IMR-90 (cell line): Measurements from ENCODE around the gene PRSS33. TPM values are rescaled to one million over a fixed set of nuclear protein-coding genes. Genes with fewer than 3 reads are reported as not detected.

Experiments used
- ATAC-seq: fragments of 200-7000 bp; cut with Tn5 transposase; 2 replicates; pipeline ENCODE4 v1.9.1; 2020; ENCODE audit warnings: low read depth, mild to moderate bottlenecking, moderate library complexity
- BruUV-seq: library from RNA; stranded (reverse); fragments of 400-500 nt; replicated peaks from 2 replicates; lab custom pipeline; 2021; lab: Mats Ljungman, UMichigan
- CTCF ChIA-PET: fragments of 300-600 bp; formaldehyde crosslinking; extraction: SDS; loops from one replicate; lab custom pipeline; 2021; ENCODE audit warnings: antibody characterized with exemption; lab: Yijun Ruan, JAX
- POLR2A ChIA-PET: fragments of 300-600 bp; sonication (Branson Sonifier 250); formaldehyde crosslinking; loops from one replicate; lab custom pipeline; 2022; ENCODE audit warnings: antibody characterized with exemption; ENCODE audit not compliant: unreplicated experiment; lab: Charles Lee
- DNase-seq: peaks from one replicate; pipeline ENCODE4 v3.0.0; 2013
- H2AFZ ChIP-seq: replicated peaks from 2 replicates; pipeline ENCODE3; 2013; ENCODE audit warnings: low read length, mild to moderate bottlenecking; ENCODE audit not compliant: poor library complexity
- H2AK5ac ChIP-seq: 2 replicates; pipeline ENCODE4 v1.6.1; 2013; ENCODE audit warnings: low read depth, low read length, inconsistent platforms
- H2AK9ac ChIP-seq: replicated peaks from 2 replicates; pipeline ENCODE3; 2013; ENCODE audit warnings: mild to moderate bottlenecking, low read depth, low read length, moderate library complexity; ENCODE audit not compliant: poor library complexity
- H2BK120ac ChIP-seq: 2 replicates; pipeline ENCODE4 v1.6.1; 2013; ENCODE audit warnings: low read depth, low read length, inconsistent platforms
- H2BK15ac ChIP-seq: 3 replicates; pipeline ENCODE4 v1.6.1; 2013; ENCODE audit warnings: low read depth, low read length, inconsistent platforms
- H2BK20ac ChIP-seq: 2 replicates; pipeline ENCODE4 v1.6.1; 2013; ENCODE audit warnings: low read depth, mild to moderate bottlenecking, inconsistent platforms, low read length, moderate library complexity
- H2BK5ac ChIP-seq: 2 replicates; pipeline ENCODE4 v1.6.1; 2013; ENCODE audit warnings: mild to moderate bottlenecking, low read depth, low read length, inconsistent platforms; ENCODE audit not compliant: poor library complexity, severe bottlenecking
- H3K14ac ChIP-seq: replicated peaks from 2 replicates; pipeline ENCODE4 v1.6.1; 2013; ENCODE audit warnings: low read depth, low read length, inconsistent platforms
- H3K18ac ChIP-seq: 2 replicates; pipeline ENCODE4 v1.6.1; 2013; ENCODE audit warnings: low read depth, low read length, control low read depth
- H3K23ac ChIP-seq: 2 replicates; pipeline ENCODE4 v1.6.1; 2013; ENCODE audit warnings: low read depth, low read length, inconsistent platforms
- H3K27ac ChIP-seq: 2 replicates; pipeline ENCODE4 v1.5.1; 2013; ENCODE audit warnings: mild to moderate bottlenecking, control low read depth, low read length; ENCODE audit not compliant: insufficient read depth
- H3K27me3 ChIP-seq: 2 replicates; pipeline ENCODE4 v1.6.1; 2013; ENCODE audit warnings: low read length; ENCODE audit not compliant: control insufficient read depth, insufficient read depth
- H3K36me3 ChIP-seq: 2 replicates; pipeline ENCODE4 v1.6.1; 2013; ENCODE audit warnings: low read length, mixed read lengths; ENCODE audit not compliant: control insufficient read depth, insufficient read depth
- H3K4ac ChIP-seq: 2 replicates; pipeline ENCODE4 v1.6.1; 2013; ENCODE audit warnings: low read depth, low read length, inconsistent platforms
- H3K4me1 ChIP-seq: 2 replicates; pipeline ENCODE4 v1.6.1; 2013; ENCODE audit warnings: low read length, mixed read lengths; ENCODE audit not compliant: control insufficient read depth, insufficient read depth
- H3K4me2 ChIP-seq: 2 replicates; pipeline ENCODE4 v1.6.1; 2013; ENCODE audit warnings: low read depth, mild to moderate bottlenecking, control low read depth, low read length, moderate library complexity
- H3K4me3 ChIP-seq: 2 replicates; pipeline ENCODE4 v1.5.1; 2013; ENCODE audit warnings: low read depth, mild to moderate bottlenecking, control low read depth, low read length, moderate library complexity; ENCODE audit not compliant: insufficient read depth
- H3K56ac ChIP-seq: 2 replicates; pipeline ENCODE4 v1.6.1; 2013; ENCODE audit warnings: low read length, inconsistent platforms; ENCODE audit not compliant: insufficient read depth; ENCODE audit errors: extremely low read depth
- H3K79me1 ChIP-seq, 2 experiments: 2 replicates each; pipeline ENCODE4 v1.6.1; 2013; ENCODE audit warnings: low read length in 2 of 2, inconsistent platforms in 1 of 2, low read depth in 1 of 2
- H3K9ac ChIP-seq: 2 replicates; pipeline ENCODE4 v1.6.1; 2013; ENCODE audit warnings: low read depth, low read length, control low read depth
- H3K9me1 ChIP-seq: 2 replicates; pipeline ENCODE4 v1.6.1; 2013; ENCODE audit warnings: low read length, inconsistent platforms; ENCODE audit not compliant: insufficient read depth
- H3K9me3 ChIP-seq: 2 replicates; pipeline ENCODE4 v1.6.1; 2013; ENCODE audit warnings: low read length; ENCODE audit not compliant: control insufficient read depth, insufficient read depth
- H4K20me1 ChIP-seq: 2 replicates; pipeline ENCODE4 v1.6.1; 2013; ENCODE audit warnings: low read length, inconsistent platforms; ENCODE audit not compliant: insufficient read depth
- H4K5ac ChIP-seq: 2 replicates; pipeline ENCODE4 v1.6.1; 2013; ENCODE audit warnings: mild to moderate bottlenecking, low read depth, low read length, control low read depth
- H4K8ac ChIP-seq, 2 experiments: 2 replicates each; pipeline ENCODE4 v1.6.1; 2013; ENCODE audit warnings: low read depth in 2 of 2, low read length in 2 of 2, control low read depth in 1 of 2, inconsistent platforms in 1 of 2
- H4K91ac ChIP-seq: 2 replicates; pipeline ENCODE4 v1.6.1; 2013; ENCODE audit warnings: low read depth, low read length, inconsistent platforms; ENCODE audit not compliant: insufficient read depth
- BHLHE40 ChIP-seq: fragments of 150-350 bp; IDR thresholded peaks from 2 replicates; pipeline ENCODE4 v1.6.1; 2016; ENCODE audit warnings: mild to moderate bottlenecking, low read depth, low read length
- CHD1 ChIP-seq: IDR thresholded peaks from 2 replicates; pipeline ENCODE4 v1.6.1; 2012; ENCODE audit warnings: low read depth, low read length, improper control_type of control experiment
- ELK1 ChIP-seq: fragments of 150-350 bp; IDR thresholded peaks from 2 replicates; pipeline ENCODE4 v1.6.1; 2016; ENCODE audit warnings: low read depth, mild to moderate bottlenecking, low read length, moderate library complexity, borderline replicate concordance
- FOS ChIP-seq: fragments of 150-350 bp; IDR thresholded peaks from 2 replicates; pipeline ENCODE4 v1.6.1; 2016; ENCODE audit warnings: low read depth, low read length
- MXI1 ChIP-seq: IDR thresholded peaks from 2 replicates; pipeline ENCODE4 v1.6.1; 2012; ENCODE audit warnings: low read depth, mild to moderate bottlenecking, low read length, moderate library complexity, borderline replicate concordance
- NFE2L2 ChIP-seq: fragments of 150-350 bp; IDR thresholded peaks from 2 replicates; pipeline ENCODE4 v1.6.1; 2016; ENCODE audit warnings: low read depth, mild to moderate bottlenecking, low read length
- POLR2A ChIP-seq: IDR thresholded peaks from 2 replicates; pipeline ENCODE4 v1.6.1; 2012; ENCODE audit warnings: mild to moderate bottlenecking, low read depth, low read length
- RCOR1 ChIP-seq: IDR thresholded peaks from 2 replicates; pipeline ENCODE4 v1.6.1; 2012; ENCODE audit warnings: mild to moderate bottlenecking, low read length, improper control_type of control experiment; ENCODE audit not compliant: insufficient replicate concordance
- RFX5 ChIP-seq: IDR thresholded peaks from 2 replicates; pipeline ENCODE4 v1.8.0; 2012; ENCODE audit warnings: low read depth, mild to moderate bottlenecking, low read length, moderate library complexity
- WGBS, 2 experiments: methylation state at CpG; one replicate each; pipeline versions ENCODE4 v1.1.5 to v1.1.7; 2013; ENCODE audit warnings: missing lambda C conversion rate in 2 of 2; ENCODE audit not compliant: insufficient read length in 1 of 2; ENCODE audit errors: extremely low coverage in 2 of 2; 5-methylcytosine and 5-hydroxymethylcytosine counted together
- dilution Hi-C: fragments of 300-500 bp; cut with HindIII; formaldehyde crosslinking; loops from one replicate; pipeline ENCODE4 v1.14.3; 2018; ENCODE audit warnings: low sequenced_read_pairs; ENCODE audit not compliant: unreplicated experiment
- in situ Hi-C: fragments of 300-500 bp; cut with MboI; formaldehyde crosslinking; loops from 3 replicates; pipeline ENCODE4 v1.14.3; 2019; ENCODE audit warnings: low sequenced_read_pairs, inconsistent platforms, mixed read lengths
- intact Hi-C: fragments of 100-400 bp; cut with micrococcal nuclease; formaldehyde crosslinking; loops from 2 replicates; pipeline ENCODE4 v1.10.0; 2022
- polyA plus RNA-seq, 3 experiments: library from polyadenylated mRNA; depleted of rRNA; stranded (reverse); fragments of >200 nt; gene quantifications; 2 replicates each; pipeline ENCODE4 v1.2.3, GENCODE V29; 2012; ENCODE audit warnings: low replicate concordance in 1 of 3
- total RNA-seq: library from RNA; depleted of rRNA; stranded (reverse); fragments of >200 nt; gene quantifications from 2 replicates; pipeline ENCODE4 v1.2.3, GENCODE V29; 2012
- TF ChIP-seq, protein P1 (sequence below): fragments of 150-350 bp; IDR thresholded peaks from 2 replicates; pipeline ENCODE4 v1.6.1; 2017; ENCODE audit warnings: mild to moderate bottlenecking, antibody characterized with exemption, low read length, low read depth

The PRSS33 gene
- total and polyA plus RNA-seq, 2 of the 4 experiments (the other 2 are of a cell fraction) = not detected

DNA sequence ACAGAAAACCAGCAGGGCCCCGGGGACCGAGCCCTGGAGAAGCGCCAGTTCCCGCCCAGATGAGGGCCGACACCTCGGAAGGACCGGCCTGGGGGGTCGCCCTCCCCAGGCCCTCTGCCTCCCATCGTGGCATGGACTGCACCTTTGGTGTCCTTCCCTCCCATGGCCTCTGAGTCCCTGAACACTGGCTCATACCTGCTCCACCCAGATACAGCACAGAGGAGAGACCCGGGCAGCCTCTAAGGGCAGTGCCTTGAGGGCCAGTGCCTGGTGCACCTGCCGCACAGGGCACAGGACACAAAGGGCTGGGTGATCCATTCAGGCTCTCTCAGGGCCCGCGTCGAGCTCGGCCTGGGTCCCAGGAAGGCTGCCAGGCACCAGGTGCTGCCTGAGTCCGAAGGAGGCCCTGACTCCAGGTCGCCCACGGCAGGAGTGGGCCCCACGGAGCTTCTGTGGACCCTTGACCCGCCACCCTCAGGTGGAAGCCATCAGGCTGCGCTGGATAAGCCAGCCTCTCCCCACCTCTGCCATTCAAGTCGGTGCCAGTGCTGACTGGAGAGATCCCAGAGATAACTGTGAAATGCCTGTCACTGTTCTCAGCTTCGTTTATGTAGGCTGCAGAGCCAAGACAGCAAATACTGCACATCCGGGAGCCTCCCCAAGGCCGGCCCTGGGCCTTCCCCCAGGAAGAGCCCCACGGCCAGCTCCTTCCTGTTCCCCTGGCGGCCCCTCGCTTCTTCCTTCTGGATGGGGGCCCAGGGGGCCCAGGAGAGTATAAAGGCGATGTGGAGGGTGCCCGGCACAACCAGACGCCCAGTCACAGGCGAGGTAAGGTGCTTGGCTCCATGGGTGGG, 42.4 kb upstream of the PRSS33 start, which contains the start of gene ZG16B (continued):
- TF ChIP-seq ELK1 = no peak

DNA sequence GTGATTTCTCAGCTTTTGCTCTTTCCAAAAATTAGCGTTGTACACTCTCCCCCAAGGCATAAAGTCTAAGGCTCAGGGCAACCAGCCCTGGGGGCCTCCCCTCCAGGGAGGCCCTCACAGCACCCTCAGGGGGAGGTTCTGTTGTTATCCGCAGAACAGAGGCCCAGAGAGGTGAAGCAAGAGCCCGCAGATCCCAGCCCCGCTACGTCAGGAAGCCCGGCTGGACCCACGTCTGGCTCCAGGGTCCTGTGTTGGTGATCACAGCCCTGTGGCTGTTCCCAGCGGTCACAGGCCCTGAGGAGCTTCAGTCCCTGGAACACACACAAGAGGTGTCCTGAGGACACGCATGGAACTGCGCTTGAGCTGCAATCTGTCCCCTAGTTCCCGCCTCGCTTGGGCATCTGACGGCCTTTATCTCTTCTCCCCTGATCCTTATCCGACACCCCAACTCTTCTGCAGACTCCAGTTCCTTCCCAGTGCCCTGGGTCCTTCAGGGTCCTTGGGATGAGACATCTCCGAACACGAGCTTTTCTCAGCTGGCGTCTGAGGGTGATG, 41.6 kb upstream of the PRSS33 start:
- in situ Hi-C loops = no loop called here
- H4K91ac ChIP-seq = no peak overlapping the region
- ATAC-seq = no peak
- no peak for TF ChIP-seq BHLHE40
- TF ChIP-seq CHD1 = no peak
- no peak for TF ChIP-seq FOS
- no peak for TF ChIP-seq NFE2L2
- TF ChIP-seq POLR2A = no peak
- no peak for TF ChIP-seq ELK1
- TF ChIP-seq RFX5 = no peak
- no peak for TF ChIP-seq RCOR1
- TF ChIP-seq, protein P1, sequence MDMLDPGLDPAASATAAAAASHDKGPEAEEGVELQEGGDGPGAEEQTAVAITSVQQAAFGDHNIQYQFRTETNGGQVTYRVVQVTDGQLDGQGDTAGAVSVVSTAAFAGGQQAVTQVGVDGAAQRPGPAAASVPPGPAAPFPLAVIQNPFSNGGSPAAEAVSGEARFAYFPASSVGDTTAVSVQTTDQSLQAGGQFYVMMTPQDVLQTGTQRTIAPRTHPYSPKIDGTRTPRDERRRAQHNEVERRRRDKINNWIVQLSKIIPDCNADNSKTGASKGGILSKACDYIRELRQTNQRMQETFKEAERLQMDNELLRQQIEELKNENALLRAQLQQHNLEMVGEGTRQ = no peak
- no peak for TF ChIP-seq MXI1

More for the DNA sequence above, 41.6 kb upstream of the PRSS33 start:
- no TSS peak for BruUV-seq
- no peak overlapping the region for H4K5ac ChIP-seq
- no peak overlapping the region for H2BK20ac ChIP-seq
- WGBS, 2 experiments = 71% methylated on average over 8 of the region's 17 CpGs; no CpG with 5 or more reads in 1 of the 2 experiments
- no peak overlapping the region for H3K56ac ChIP-seq
- DNase-seq = no peak
- no peak overlapping the region for H2BK120ac ChIP-seq
- no peak overlapping the region for H4K8ac ChIP-seq
- H3K4ac ChIP-seq = no peak overlapping the region
- no peak overlapping the region for H2AK5ac ChIP-seq
- POLR2A ChIA-PET = no interaction called here
- no peak overlapping the region for H3K18ac ChIP-seq
- H3K27ac ChIP-seq = no peak overlapping the region
- no peak overlapping the region for H3K14ac ChIP-seq
- H2BK5ac ChIP-seq = no peak overlapping the region
- H3K9ac ChIP-seq = no peak overlapping the region
- H3K4me3 ChIP-seq = no peak overlapping the region
- no peaks in the 10 kb centered on the region for H3K4me1 ChIP-seq
- dilution Hi-C loops (no loop called here), intact Hi-C loops (no loop called here)
- no peaks in the 10 kb centered on the region for H4K20me1 ChIP-seq
- H3K4me2 ChIP-seq = no peak overlapping the region
- peaks cover 53% of the 10 kb centered on the region for H3K27me3 ChIP-seq
- no peak overlapping the region for H2AFZ ChIP-seq
- H3K23ac ChIP-seq = no peak overlapping the region
- H2AK9ac ChIP-seq = no peak overlapping the region
- no peaks in the 10 kb centered on the region for H3K79me1 ChIP-seq
- H2BK15ac ChIP-seq = no peak overlapping the region
- CTCF ChIA-PET = interaction anchor here (0.9 kb wide), 1 partner anchor 39 kb away, joined by 3 read pairs; no protein-coding TSS in a partner anchor
- no peaks in the 10 kb centered on the region for H3K36me3 ChIP-seq
- H3K9me3 ChIP-seq = no peaks in the 10 kb centered on the region
- H3K9me1 ChIP-seq = no peaks in the 10 kb centered on the region
